ENCODE measurements around the gene CUX1.

The CUX1 gene

DNA sequence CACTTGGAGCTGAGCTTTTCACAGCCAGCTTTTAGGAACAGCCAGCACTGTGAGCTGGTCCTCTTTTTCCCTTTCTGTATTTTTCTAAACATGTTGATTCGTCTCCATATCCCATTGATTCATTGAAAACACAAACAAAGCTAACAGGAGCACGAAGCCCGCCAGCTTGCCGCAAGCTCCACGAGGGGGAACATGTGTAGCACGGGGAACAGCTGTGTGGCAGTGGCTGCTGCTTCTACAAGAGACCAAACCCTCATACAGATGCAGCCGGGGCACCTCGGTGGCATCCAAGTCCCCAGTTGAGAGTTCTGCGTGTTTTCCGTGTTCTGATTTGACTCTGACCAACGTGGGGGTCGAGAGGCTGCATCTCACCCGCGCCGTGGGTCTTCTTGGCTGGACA is 388.5 kb downstream of the CUX1 start:
- no peak for ATAC-seq (replicated peaks)
- Mint-ChIP-seq H3K4me3 (no peak overlapping the region), H3K27me3 (no peaks in the 10 kb centered on the region), H3K9me3 (no peaks in the 10 kb centered on the region), H3K36me3 (ENCODE audit: insufficient read depth) (peaks cover 17% of the 10 kb centered on the region), H3K27ac (no peak overlapping the region), H3K4me1 (ENCODE audit: low read depth in 2 of 2) (no peaks in the 10 kb centered on the region)
- no peak for DNase-seq

DNA sequence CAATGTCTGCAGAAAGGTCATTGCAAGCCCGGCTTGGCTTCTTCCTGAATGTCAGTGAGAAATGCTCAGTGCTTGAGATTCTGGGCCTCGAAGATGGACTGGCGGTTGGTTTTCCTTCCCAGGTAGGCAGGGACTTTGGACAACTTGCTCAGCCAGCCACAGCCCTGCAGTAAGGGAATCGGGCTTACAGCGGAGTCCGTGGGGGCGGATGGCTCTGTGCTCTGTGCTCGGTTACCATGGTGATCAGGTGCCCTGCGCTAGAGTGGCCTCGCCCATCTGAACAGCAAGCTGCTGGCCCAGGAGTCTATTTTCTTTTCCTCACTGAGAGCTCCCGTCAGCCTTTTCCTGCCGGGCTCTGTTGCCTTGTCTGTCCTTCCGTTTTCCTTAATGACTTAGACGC is 391.4 kb downstream of the CUX1 start:
- DNase-seq = no peak
- ATAC-seq (replicated peaks) = no peak
- Mint-ChIP-seq H3K4me3 (no peak overlapping the region), H3K27me3 (no peaks in the 10 kb centered on the region), H3K4me1 (ENCODE audit: low read depth in 2 of 2) (no peaks in the 10 kb centered on the region), H3K36me3 (ENCODE audit: insufficient read depth) (peaks cover 19% of the 10 kb centered on the region), H3K27ac (no peak overlapping the region), H3K9me3 (no peaks in the 10 kb centered on the region)

DNA sequence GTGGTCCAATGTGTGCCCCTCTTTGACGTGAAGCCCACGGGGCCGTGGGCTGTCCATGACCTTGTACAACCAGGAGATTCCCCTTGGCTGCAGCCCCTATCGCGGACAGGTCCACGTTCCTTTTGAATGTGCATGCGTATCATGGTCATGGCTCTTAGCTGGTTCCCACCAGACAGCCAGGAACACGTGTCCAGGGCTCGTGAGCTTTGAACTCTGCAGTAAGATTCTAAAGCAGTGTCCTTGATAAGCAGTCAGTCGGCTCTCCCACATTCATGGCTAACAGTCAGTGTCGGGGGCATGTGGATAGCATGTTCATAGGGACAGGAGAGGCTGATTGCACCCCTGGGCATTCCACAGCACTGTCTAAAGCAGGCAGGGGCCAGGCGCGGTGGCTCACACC is 393.4 kb downstream of the CUX1 start:
- H3K27me3 Mint-ChIP-seq = no peaks in the 10 kb centered on the region
- H3K27ac Mint-ChIP-seq = no peak overlapping the region
- H3K4me1 Mint-ChIP-seq (ENCODE audit: low read depth in 2 of 2) = no peaks in the 10 kb centered on the region
- DNase-seq = no peak
- no peak for ATAC-seq (replicated peaks)
- H3K36me3 Mint-ChIP-seq (ENCODE audit: insufficient read depth) = peaks cover 17% of the 10 kb centered on the region
- H3K9me3 Mint-ChIP-seq = no peaks in the 10 kb centered on the region
- H3K4me3 Mint-ChIP-seq = no peak overlapping the region

DNA sequence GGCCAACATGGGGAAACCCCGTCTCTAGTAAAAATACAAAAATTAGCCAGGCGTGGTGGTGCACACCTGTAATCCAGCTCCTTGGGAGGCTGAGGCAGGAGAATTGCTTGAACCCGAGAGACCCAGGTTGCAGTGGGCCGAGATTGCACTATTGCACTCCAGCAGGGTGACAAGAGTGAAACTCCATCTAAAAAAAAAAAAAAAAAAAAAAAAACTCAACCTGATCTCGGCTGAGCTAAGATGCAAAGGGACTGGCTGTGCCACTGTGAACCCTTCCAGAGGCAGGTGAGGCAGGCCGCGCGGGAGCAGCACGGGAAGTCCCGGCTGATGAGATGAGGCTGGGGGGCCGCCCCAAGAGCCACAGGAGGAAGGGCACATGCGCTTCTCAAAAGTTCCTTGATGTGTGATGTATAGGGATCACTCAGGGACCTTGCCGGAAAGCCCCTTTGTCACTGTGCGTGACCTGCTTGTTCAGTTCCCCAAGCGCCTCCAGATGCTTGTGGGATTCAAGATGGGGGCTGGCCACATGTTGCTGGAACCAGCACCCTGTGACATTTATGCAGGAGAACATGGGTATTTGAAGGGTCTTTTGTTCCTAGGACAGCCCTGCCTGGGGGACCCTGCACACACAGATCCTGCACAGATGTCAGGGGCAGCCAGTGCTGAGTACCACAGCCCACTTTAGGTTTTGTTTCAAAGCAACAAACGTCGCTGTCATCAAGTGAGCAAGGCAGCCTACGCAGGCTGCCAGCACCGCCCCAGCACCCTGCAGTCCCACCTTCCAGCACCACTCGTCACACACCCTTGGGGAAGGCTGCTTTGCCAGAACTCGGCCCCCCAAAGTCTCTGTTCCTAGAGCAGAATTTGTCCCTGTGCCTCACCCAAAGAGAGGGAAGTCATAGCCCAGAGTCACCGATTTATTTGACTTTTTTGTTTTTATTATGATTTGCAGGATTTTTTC is 394.4 kb downstream of the CUX1 start:
- H3K27ac Mint-ChIP-seq = no peak overlapping the region

DNA sequence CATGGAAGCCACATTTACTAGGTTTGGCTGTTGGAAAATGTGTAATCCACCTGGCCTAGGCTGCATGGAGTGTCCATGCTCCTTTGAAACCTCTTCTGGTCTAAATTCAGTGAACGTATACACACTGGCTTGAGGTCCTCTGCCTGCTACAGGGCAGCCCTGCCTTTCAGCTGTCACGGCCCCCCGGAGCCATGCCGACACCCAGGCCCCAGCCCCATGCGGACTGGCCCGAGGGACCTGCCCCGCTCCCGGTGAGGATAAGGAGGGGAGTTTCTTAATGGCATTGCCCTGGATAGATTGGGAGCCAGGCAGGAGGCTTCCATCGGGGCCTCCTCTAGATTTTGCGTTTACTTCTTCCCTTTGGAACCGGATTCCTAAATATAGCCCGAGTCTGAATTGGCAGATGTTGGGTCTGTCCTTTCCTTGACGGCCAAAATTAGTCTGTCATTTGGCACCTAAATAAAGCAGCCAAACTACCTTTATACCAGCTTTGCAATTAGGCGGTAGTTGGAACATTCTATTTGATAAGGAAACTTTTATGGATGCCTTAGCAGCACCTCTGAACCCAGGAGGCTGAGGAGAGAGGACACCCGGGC is 397.1 kb downstream of the CUX1 start:
- H3K36me3 Mint-ChIP-seq (ENCODE audit: insufficient read depth) = peaks cover 13% of the 10 kb centered on the region
- ATAC-seq (replicated peaks) (no peak), DNase-seq (no peak)
- H3K4me1 Mint-ChIP-seq (ENCODE audit: low read depth in 2 of 2) = peaks cover 2% of the 10 kb centered on the region in 2 donors
- no peak overlapping the region for H3K27ac Mint-ChIP-seq
- no peaks in the 10 kb centered on the region for H3K9me3 Mint-ChIP-seq
- no peak overlapping the region for H3K4me3 Mint-ChIP-seq
- no peaks in the 10 kb centered on the region for H3K27me3 Mint-ChIP-seq

More for the DNA sequence above, 394.4 kb downstream of the CUX1 start:
- no peak for ATAC-seq (replicated peaks)
- DNase-seq = no peak
- H3K4me1 Mint-ChIP-seq (ENCODE audit: low read depth in 2 of 2) = no peaks in the 10 kb centered on the region
- H3K36me3 Mint-ChIP-seq (ENCODE audit: insufficient read depth) = peaks cover 14% of the 10 kb centered on the region
- no peaks in the 10 kb centered on the region for H3K9me3 Mint-ChIP-seq
- no peaks in the 10 kb centered on the region for H3K27me3 Mint-ChIP-seq
- H3K4me3 Mint-ChIP-seq = no peak overlapping the region

DNA sequence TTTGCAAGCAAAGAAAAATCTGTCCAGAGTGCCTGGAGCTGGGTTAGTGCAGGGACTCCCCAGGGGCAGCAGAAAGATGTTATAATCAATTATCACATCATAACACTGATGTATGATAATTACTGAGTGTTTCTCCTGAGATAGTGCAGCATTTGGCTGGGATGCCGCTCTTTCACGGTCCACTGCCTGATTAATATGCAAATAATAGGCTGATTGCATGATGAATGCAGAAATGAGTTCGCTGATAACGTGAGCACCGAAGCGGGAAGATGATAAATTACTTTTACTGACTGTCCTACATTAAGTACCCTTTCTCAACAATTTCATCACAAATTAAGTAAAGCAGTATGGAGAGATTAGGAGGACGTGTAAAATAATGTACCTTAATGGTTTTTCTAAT is 397.8 kb downstream of the CUX1 start:
- Mint-ChIP-seq H3K9me3 (no peaks in the 10 kb centered on the region), H3K4me3 (no peak overlapping the region), H3K27me3 (no peaks in the 10 kb centered on the region), H3K36me3 (ENCODE audit: insufficient read depth) (peaks cover 13% of the 10 kb centered on the region), H3K27ac (peak overlapping the region in 1 of 2 donors; percentile 14), H3K4me1 (ENCODE audit: low read depth in 2 of 2) (peaks cover 2 to 4% of the 10 kb centered on the region in 2 donors)
- ATAC-seq (replicated peaks) (no peak), DNase-seq (no peak)

DNA sequence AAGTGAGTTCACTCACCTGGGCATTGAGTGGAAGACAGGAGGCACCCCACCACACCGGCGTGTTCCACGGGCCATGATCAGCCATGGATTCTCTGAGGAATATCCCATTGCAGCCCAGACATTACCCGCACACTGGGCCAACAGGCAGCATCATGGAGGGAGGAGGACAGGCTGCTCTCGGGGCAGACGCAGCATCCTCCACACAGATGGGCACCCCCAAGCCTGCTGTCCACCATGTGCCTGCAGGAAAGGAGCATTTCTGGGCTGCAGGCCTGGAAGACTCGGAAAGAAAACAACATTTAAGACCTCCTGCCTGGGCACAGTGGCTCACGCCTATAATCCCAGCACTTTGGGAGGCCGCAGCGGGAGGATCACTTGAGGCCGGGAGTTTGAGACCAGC is 398.3 kb downstream of the CUX1 start:
- no peaks in the 10 kb centered on the region for H3K27me3 Mint-ChIP-seq
- H3K9me3 Mint-ChIP-seq = no peaks in the 10 kb centered on the region

DNA sequence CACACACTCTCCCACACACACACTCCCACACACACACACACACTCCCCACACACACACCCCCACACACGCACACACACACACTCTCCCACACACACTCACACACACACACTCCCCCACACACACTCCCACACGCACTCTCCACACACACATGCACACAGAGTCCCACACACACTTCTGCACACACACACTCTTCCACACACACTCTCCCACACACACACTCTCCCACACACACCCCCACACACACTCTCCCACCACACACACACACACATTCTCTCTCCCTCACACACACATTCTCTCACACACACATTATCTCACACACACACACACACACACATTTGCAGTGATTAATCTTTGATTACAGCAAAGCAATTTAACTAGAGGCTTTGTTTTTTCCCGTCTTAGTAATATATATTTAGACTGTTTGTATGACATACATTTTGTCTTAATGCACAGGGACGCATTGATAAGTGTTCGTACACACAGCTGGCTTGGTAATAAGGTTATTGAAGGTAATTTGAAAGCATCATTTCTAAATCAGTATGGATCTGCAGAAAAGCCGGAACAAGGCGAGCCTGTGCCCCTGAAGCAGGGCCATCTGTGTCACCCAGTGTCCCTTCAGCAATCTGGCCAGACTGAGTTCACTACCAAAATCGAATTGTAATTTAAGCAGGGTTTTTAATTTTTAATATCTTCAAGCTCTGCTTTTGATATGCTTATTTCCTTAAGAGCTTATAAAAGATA is 399.3 kb downstream of the CUX1 start:
- peaks cover 2 to 4% of the 10 kb centered on the region in 2 donors for H3K4me1 Mint-ChIP-seq (ENCODE audit: low read depth in 2 of 2)
- ATAC-seq (replicated peaks) = no peak
- H3K27me3 Mint-ChIP-seq = no peaks in the 10 kb centered on the region
- no peak overlapping the region for H3K4me3 Mint-ChIP-seq
- peaks cover 13% of the 10 kb centered on the region for H3K36me3 Mint-ChIP-seq (ENCODE audit: insufficient read depth)
- no peak overlapping the region for H3K27ac Mint-ChIP-seq
- DNase-seq = no peak
- no peaks in the 10 kb centered on the region for H3K9me3 Mint-ChIP-seq

More for the DNA sequence above, 398.3 kb downstream of the CUX1 start:
- peak overlapping the region in 1 of 2 donors; percentile 14 for H3K27ac Mint-ChIP-seq
- peaks cover 2 to 4% of the 10 kb centered on the region in 2 donors for H3K4me1 Mint-ChIP-seq (ENCODE audit: low read depth in 2 of 2)
- peaks cover 13% of the 10 kb centered on the region for H3K36me3 Mint-ChIP-seq (ENCODE audit: insufficient read depth)
- DNase-seq = no peak
- no peak overlapping the region for H3K4me3 Mint-ChIP-seq
- no peak for ATAC-seq (replicated peaks)

DNA sequence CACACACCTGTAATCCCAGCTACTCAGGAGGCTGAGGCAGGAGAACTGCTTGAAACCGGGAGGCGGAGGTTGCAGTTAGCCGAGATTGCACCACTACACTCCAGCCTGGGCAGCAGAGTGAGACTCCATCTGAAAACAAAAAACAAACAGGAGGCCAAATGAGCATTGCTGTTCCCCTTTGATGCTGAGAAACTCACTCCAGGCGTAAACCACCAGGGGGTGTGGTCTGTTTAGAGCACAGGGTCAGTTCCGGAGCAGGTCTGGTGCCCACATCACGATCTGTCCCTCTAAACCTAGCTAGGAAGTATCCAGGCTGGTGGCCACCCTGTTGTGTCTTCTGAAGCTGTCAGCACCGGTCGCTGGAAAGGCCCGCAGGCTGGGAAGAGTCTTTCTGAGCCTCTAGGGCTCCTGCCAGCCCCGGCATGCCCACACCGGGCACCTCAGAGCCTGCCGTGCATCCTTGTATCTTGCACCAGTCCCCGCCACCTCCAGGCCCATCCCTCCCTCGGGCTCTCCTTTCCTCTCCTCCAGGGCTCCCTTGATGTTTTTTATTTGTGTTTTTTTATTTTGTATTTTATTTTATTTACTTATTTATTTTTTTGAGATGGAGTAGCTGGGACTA is 402.9 kb downstream of the CUX1 start:
- Mint-ChIP-seq H3K27ac (no peak overlapping the region), H3K27me3 (no peaks in the 10 kb centered on the region), H3K36me3 (ENCODE audit: insufficient read depth) (peaks cover 11% of the 10 kb centered on the region), H3K4me3 (no peak overlapping the region), H3K9me3 (no peaks in the 10 kb centered on the region), H3K4me1 (ENCODE audit: low read depth in 2 of 2) (peaks cover 2 to 4% of the 10 kb centered on the region in 2 donors)
- DNase-seq (no peak), ATAC-seq (replicated peaks) (no peak)

DNA sequence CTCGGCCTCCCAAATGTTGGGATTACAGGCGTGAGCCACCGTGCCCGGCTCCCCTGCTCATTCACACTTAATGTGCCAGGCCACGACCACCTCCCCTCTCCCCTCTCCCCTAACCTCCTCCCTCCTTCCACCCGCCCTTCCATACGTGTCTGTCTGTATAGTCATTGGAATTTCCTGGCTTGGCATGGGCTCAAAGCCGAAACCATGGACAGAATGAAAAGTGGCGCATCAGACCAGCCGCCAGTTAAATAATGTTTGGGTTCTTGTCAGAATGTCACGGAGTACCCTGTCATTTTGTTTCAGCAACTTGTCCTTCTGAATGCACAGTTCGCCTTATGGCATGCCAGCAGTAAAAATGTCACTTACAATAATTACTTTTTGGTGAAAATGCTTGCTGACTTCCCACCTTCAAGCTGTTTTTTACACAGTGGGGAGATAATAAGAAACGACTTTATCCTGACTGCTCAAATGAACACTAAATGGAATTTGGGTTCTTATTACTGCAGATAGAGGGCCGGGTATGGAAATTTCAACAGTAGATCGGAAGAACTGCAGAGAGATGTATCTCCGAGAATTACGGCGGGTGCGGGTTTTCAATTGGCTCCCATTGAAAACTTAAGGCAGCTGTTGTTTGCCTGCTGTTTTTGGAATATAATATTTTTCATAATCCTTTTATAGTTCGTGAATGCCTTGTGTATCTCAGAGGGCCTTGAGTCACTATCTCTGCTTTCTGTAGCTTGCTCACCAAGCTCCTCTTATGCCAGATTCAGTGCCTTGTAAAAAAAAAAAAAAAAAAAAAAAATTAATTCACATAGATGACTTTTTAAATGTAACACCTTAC is 403.8 kb downstream of the CUX1 start:
- H3K36me3 Mint-ChIP-seq (ENCODE audit: insufficient read depth) = peaks cover 11% of the 10 kb centered on the region
- no peaks in the 10 kb centered on the region for H3K9me3 Mint-ChIP-seq
- ATAC-seq (replicated peaks) (no peak), DNase-seq (no peak)
- H3K27me3 Mint-ChIP-seq = no peaks in the 10 kb centered on the region
- no peak overlapping the region for H3K4me3 Mint-ChIP-seq
- H3K4me1 Mint-ChIP-seq (ENCODE audit: low read depth in 2 of 2) = peaks cover 2 to 4% of the 10 kb centered on the region in 2 donors
- no peak overlapping the region for H3K27ac Mint-ChIP-seq

DNA sequence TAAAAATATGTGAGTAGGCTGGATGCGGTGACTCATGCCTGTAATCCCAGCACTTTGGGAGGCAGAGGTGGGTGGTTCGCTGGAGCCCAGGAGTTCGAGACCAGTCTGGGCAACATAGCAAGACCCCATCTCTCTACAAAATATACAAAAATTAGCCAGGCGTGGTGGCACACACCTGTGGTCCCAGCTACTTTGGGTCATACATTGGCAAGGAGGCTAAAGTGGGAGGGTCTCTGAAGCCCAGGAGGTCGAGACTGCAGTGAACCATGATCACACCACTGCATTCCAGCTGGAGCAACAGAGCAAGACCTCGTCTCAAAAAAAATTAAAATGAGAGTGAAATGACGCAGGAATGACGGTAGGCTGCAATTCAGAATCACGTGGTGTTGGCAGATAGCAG is 404.5 kb downstream of the CUX1 start:
- Mint-ChIP-seq H3K36me3 (ENCODE audit: insufficient read depth) (peaks cover 11% of the 10 kb centered on the region), H3K27ac (no peak overlapping the region), H3K9me3 (no peaks in the 10 kb centered on the region), H3K27me3 (no peaks in the 10 kb centered on the region), H3K4me1 (ENCODE audit: low read depth in 2 of 2) (peaks cover 2 to 4% of the 10 kb centered on the region in 2 donors), H3K4me3 (no peak overlapping the region)
- no peak for ATAC-seq (replicated peaks)
- DNase-seq = no peak

DNA sequence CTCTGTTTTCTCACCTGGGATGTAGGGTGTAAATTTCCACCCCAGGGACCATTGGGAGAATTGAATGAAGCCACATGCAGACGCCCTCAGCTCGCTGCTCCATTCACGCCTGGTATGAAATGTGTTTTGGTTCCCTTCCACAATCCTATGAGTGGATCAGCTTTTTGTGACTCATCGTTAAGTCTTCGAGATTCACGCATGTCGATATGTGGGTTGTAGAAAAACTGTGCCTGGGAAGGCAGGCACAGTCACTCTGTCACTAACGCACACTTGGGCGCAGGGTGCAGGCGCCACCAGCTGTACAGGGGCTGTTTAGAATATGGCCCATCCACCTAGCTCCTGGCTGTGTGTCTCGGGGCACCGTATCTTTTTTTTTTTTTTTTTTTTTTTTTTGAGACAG is 405.0 kb downstream of the CUX1 start:
- Mint-ChIP-seq H3K9me3 (no peaks in the 10 kb centered on the region), H3K4me3 (no peak overlapping the region), H3K36me3 (ENCODE audit: insufficient read depth) (peaks cover 9% of the 10 kb centered on the region), H3K27ac (no peak overlapping the region), H3K27me3 (no peaks in the 10 kb centered on the region), H3K4me1 (ENCODE audit: low read depth in 2 of 2) (peaks cover 0 to 4% of the 10 kb centered on the region in 2 donors)
- no peak for DNase-seq
- ATAC-seq (replicated peaks) = no peak

All from effector memory CD8-positive, alpha-beta T cell (primary cell).